ENCODE measurements around the gene IPO13.

IPO13 gene

DNA sequence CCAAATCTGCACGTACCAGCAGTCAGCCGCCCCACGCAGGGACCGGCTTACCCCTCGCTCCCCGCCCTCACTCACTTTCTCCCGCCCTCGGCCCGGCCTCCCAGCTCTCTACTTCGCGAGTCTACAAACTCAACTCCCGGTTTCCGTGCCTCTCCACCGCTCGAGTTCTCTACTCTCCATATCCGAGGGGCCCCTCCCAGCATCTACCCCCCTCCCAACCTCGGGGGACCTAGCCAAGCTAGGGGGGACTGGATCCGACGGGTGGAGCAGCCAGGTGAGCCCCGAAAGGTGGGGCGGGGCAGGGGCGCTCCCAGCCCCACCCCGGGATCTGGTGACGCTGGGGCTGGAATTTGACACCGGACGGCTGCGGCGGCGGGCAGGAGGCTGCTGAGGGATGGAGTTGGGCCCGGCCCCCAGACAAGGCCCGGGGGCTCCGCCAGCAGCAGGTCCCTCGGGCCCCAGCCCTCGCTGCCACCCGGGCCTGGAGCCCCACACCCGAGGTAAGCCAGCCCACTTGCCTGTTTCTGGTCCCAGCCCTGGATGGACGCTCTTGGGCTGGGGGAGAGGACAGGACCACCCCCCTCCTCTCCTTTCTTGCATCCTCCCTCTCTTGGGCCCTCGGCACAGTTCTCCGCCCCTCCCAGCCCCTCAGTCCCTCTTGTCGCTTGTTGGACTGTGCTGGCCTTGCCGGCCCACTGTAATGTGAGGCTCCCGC lies 13.2 kb upstream of the IPO13 start, which contains the start of gene ARTN:
TSS of gene ARTN (plus strand) at position 416 of the 715 bp plus-strand sequence. CDS start 1,856 bp downstream, outside the sequence.
- H3K9me3 ChIP-seq (ENCODE audit: insufficient read depth, low read depth, low read length) = no peaks in the 10 kb centered on the region
- no peak within 1 kb of the TSS for H3K27ac ChIP-seq (ENCODE audit: low read length)
- peak within 1 kb of the TSS; percentile 76 for H3K4me3 ChIP-seq (ENCODE audit: low read length)
- peaks cover 19% of the 10 kb centered on the region for H3K4me1 ChIP-seq (ENCODE audit: insufficient read depth, low read length)
- peaks cover 8% of the 10 kb centered on the region; the same call in 1 of the 2 replicates for H3K36me3 ChIP-seq (ENCODE audit: insufficient read depth, low read depth, low read length)
- peaks cover 47% of the 10 kb centered on the region for H3K27me3 ChIP-seq (ENCODE audit: insufficient read depth, low read length)
- H3K9ac ChIP-seq (ENCODE audit: low read depth, low read length) = peak within 1 kb of the TSS; percentile 38; the same call in 1 of the 2 replicates

DNA sequence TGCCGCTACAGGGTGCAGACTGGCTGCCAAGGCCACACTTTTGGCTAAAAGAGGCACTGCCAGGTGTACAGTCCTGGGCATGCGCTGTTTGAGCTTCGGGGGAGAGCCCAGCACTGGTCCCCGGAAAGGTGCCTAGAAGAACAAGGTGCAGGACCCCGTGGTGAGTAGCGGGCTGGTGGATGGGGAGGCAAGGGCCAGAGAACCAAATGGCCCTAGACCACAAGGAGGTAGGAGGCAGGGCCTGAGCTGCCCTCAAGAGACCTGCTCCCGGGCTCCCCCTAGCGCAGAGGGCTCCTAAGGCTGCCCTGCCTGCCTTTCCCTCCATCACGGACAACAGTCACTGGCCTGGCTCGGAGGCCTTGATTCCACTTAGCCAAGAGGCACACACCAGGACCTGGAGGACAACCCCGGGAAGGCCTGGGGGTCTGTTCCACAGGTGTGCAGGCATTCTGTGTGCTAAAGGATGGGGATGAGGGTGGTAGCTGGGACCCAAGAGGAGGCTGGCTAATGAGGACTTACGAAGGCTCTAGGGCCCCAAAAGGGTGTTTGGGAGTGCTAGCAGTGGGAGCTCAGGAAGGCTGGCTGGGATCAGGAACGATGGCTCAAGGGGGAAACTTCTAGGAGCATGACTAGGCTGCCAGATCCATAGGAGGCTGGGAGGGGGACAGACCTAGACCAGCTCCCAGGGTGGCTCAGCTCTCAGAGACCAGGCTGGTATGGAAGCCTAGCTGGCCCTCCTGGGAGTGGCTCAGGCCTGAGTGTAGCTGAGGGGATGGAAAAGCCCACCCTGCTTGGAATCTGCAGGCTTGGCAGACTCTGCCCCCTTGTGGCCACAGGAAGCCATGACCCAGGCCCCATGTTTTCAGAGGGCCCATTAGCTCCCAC lies 12.4 kb upstream of the IPO13 start:
- H3K27me3 ChIP-seq (ENCODE audit: insufficient read depth, low read length) = peaks cover 48% of the 10 kb centered on the region
- peaks cover 8% of the 10 kb centered on the region; the same call in 1 of the 2 replicates for H3K36me3 ChIP-seq (ENCODE audit: insufficient read depth, low read depth, low read length)
- H3K4me1 ChIP-seq (ENCODE audit: insufficient read depth, low read length) = peaks cover 23% of the 10 kb centered on the region
- H3K9me3 ChIP-seq (ENCODE audit: insufficient read depth, low read depth, low read length) = no peaks in the 10 kb centered on the region
- H3K27ac ChIP-seq (ENCODE audit: low read length) = no peak overlapping the region
- H3K4me3 ChIP-seq (ENCODE audit: low read length) = peak overlapping the region; percentile 76
- peak overlapping the region; percentile 38; the same call in 1 of the 2 replicates for H3K9ac ChIP-seq (ENCODE audit: low read depth, low read length)

- Histone ChIP-seq H3K27me3 (ENCODE audit: insufficient read depth, low read length) (peaks cover 48% of the 10 kb centered on the region), H3K27ac (ENCODE audit: low read length) (no peak overlapping the region), H3K4me1 (ENCODE audit: insufficient read depth, low read length) (peaks cover 23% of the 10 kb centered on the region), H3K9me3 (ENCODE audit: insufficient read depth, low read depth, low read length) (no peaks in the 10 kb centered on the region), H3K36me3 (ENCODE audit: insufficient read depth, low read depth, low read length) (peaks cover 8% of the 10 kb centered on the region; the same call in 1 of the 2 replicates), H3K4me3 (ENCODE audit: low read length) (peak overlapping the region; percentile 59; the same call in 1 of the 2 replicates), H3K9ac (ENCODE audit: low read depth, low read length) (no peak overlapping the region)
Measured at GRCh38 chr1:43934986-43935324, 11.8 kb upstream of the IPO13 start.

- Histone ChIP-seq H3K36me3 (ENCODE audit: insufficient read depth, low read depth, low read length) (peaks cover 8% of the 10 kb centered on the region; the same call in 1 of the 2 replicates), H3K4me1 (ENCODE audit: insufficient read depth, low read length) (peaks cover 19% of the 10 kb centered on the region), H3K9ac (ENCODE audit: low read depth, low read length) (no peak overlapping the region), H3K4me3 (ENCODE audit: low read length) (peak overlapping the region; percentile 59; the same call in 1 of the 2 replicates), H3K9me3 (ENCODE audit: insufficient read depth, low read depth, low read length) (no peaks in the 10 kb centered on the region), H3K27ac (ENCODE audit: low read length) (no peak overlapping the region), H3K27me3 (ENCODE audit: insufficient read depth, low read length) (peaks cover 48% of the 10 kb centered on the region)
Measured at GRCh38 chr1:43935711-43936427, 10.9 kb upstream of the IPO13 start.

DNA sequence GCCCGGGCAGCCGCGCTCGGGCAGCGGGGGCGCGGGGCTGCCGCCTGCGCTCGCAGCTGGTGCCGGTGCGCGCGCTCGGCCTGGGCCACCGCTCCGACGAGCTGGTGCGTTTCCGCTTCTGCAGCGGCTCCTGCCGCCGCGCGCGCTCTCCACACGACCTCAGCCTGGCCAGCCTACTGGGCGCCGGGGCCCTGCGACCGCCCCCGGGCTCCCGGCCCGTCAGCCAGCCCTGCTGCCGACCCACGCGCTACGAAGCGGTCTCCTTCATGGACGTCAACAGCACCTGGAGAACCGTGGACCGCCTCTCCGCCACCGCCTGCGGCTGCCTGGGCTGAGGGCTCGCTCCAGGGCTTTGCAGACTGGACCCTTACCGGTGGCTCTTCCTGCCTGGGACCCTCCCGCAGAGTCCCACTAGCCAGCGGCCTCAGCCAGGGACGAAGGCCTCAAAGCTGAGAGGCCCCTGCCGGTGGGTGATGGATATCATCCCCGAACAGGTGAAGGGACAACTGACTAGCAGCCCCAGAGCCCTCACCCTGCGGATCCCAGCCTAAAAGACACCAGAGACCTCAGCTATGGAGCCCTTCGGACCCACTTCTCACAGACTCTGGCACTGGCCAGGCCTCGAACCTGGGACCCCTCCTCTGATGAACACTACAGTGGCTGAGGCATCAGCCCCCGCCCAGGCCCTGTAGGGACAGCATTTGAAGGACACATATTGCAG lies 10.2 kb upstream of the IPO13 start:
- H3K36me3 ChIP-seq (ENCODE audit: insufficient read depth, low read depth, low read length) = peaks cover 8% of the 10 kb centered on the region; the same call in 1 of the 2 replicates
- H3K4me3 ChIP-seq (ENCODE audit: low read length) = peak overlapping the region; percentile 72
- peak overlapping the region; percentile 37; the same call in 1 of the 2 replicates for H3K9ac ChIP-seq (ENCODE audit: low read depth, low read length)
- H3K9me3 ChIP-seq (ENCODE audit: insufficient read depth, low read depth, low read length) = no peaks in the 10 kb centered on the region
- H3K27ac ChIP-seq (ENCODE audit: low read length) = no peak overlapping the region
- peaks cover 43% of the 10 kb centered on the region for H3K27me3 ChIP-seq (ENCODE audit: insufficient read depth, low read length)
- H3K4me1 ChIP-seq (ENCODE audit: insufficient read depth, low read length) = peaks cover 19% of the 10 kb centered on the region

DNA sequence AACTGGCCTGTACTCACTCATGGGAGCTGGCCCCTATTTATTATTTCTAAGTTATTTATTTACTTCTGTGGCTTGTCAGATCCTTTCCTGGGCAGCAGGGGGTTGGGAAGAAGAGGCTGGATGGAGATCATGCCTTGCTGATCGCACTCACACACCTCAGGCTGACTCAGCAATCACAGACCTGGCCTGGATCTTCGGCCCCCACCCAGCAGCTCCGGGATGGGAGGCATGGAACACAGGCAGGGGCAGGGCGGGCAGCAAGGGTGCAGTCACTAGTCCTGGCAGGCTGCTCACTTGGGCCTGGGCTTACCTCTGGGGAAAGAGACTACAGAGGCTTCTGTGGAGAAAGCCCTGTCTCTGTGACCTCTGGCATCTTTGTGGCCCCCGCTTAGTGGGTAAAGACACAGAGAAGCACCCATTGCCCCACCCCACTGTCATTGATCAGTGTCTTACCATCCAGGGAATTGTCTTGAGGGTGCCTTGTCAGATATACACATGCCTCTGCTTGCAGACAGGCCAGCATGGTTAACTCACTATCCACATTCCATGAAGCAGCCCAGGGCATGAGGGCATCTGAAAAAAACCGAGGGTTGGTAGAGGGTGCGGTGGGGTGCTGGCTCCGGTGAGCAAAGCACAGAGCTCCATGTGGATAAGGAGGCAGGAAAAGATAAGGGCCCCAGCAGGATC lies 9.4 kb upstream of the IPO13 start:
- H3K36me3 ChIP-seq (ENCODE audit: insufficient read depth, low read depth, low read length) = peaks cover 8% of the 10 kb centered on the region; the same call in 1 of the 2 replicates
- H3K9me3 ChIP-seq (ENCODE audit: insufficient read depth, low read depth, low read length) = no peaks in the 10 kb centered on the region
- no peak overlapping the region for H3K27ac ChIP-seq (ENCODE audit: low read length)
- H3K9ac ChIP-seq (ENCODE audit: low read depth, low read length) = no peak overlapping the region
- H3K27me3 ChIP-seq (ENCODE audit: insufficient read depth, low read length) = peaks cover 36% of the 10 kb centered on the region
- peaks cover 19% of the 10 kb centered on the region for H3K4me1 ChIP-seq (ENCODE audit: insufficient read depth, low read length)
- no peak overlapping the region for H3K4me3 ChIP-seq (ENCODE audit: low read length)

GRCh38 chr1:43938383-43938782 lies 8.4 kb upstream of the IPO13 start:
- peaks cover 25% of the 10 kb centered on the region; the same call in 1 of the 2 replicates for H3K27me3 ChIP-seq (ENCODE audit: insufficient read depth, low read length)
- H3K27ac ChIP-seq (ENCODE audit: low read length) = no peak overlapping the region
- no peak overlapping the region for H3K9ac ChIP-seq (ENCODE audit: low read depth, low read length)
- peaks cover 19% of the 10 kb centered on the region for H3K4me1 ChIP-seq (ENCODE audit: insufficient read depth, low read length)
- no peak overlapping the region for H3K4me3 ChIP-seq (ENCODE audit: low read length)
- H3K36me3 ChIP-seq (ENCODE audit: insufficient read depth, low read depth, low read length) = peaks cover 8% of the 10 kb centered on the region; the same call in 1 of the 2 replicates
- H3K9me3 ChIP-seq (ENCODE audit: insufficient read depth, low read depth, low read length) = no peaks in the 10 kb centered on the region

DNA sequence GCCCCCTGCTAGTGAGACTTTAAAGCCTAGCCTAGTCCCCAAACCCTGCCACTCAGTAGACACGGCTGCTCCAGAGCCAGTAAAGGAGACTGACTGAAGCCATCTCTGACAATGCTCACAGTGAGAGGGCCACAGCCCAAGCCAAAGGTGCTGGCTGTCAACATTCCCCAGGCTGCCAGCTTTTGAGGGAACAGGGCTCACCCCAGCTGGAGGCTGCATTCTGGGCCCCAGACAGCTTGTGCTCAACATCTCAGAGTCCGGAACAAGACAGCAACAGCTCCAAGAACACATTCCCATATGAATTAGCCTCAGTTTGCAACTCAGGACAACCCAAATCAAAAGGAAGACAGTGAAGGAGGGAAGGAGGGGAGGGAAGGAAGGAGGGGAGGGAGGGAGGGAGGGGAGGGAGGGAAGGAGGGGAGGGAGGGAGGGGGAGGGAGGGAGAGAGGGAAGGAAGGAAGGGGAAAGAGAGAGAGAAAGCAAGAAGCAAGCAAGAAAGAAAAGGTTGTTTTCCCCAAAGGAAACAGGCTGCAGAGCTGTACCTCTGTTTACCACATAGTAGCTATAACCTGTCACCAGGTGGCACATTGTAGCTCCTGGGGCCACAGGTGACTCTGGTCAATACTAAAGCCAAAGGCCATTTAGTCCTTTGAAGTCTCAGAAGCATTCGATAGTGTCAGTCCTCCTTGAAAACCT lies 7.7 kb upstream of the IPO13 start:
- Histone ChIP-seq H3K27ac (ENCODE audit: low read length) (no peak overlapping the region), H3K36me3 (ENCODE audit: insufficient read depth, low read depth, low read length) (peaks cover 8% of the 10 kb centered on the region; the same call in 1 of the 2 replicates), H3K9me3 (ENCODE audit: insufficient read depth, low read depth, low read length) (no peaks in the 10 kb centered on the region), H3K9ac (ENCODE audit: low read depth, low read length) (no peak overlapping the region), H3K4me1 (ENCODE audit: insufficient read depth, low read length) (peaks cover 19% of the 10 kb centered on the region), H3K4me3 (ENCODE audit: low read length) (no peak overlapping the region), H3K27me3 (ENCODE audit: insufficient read depth, low read length) (peaks cover 25% of the 10 kb centered on the region; the same call in 1 of the 2 replicates)

- Histone ChIP-seq H3K4me3 (ENCODE audit: low read length) (no peak overlapping the region), H3K4me1 (ENCODE audit: insufficient read depth, low read length) (peaks cover 12% of the 10 kb centered on the region), H3K9ac (ENCODE audit: low read depth, low read length) (no peak overlapping the region), H3K27ac (ENCODE audit: low read length) (no peak overlapping the region), H3K9me3 (ENCODE audit: insufficient read depth, low read depth, low read length) (no peaks in the 10 kb centered on the region), H3K27me3 (ENCODE audit: insufficient read depth, low read length) (0 out of 2 replicates have a peak, but pooled peaks cover 8% of the 10 kb centered on the region), H3K36me3 (ENCODE audit: insufficient read depth, low read depth, low read length) (peaks cover 1% of the 10 kb centered on the region; the same call in 1 of the 2 replicates)
Measured at GRCh38 chr1:43942411-43942810, 4.3 kb upstream of the IPO13 start.

DNA sequence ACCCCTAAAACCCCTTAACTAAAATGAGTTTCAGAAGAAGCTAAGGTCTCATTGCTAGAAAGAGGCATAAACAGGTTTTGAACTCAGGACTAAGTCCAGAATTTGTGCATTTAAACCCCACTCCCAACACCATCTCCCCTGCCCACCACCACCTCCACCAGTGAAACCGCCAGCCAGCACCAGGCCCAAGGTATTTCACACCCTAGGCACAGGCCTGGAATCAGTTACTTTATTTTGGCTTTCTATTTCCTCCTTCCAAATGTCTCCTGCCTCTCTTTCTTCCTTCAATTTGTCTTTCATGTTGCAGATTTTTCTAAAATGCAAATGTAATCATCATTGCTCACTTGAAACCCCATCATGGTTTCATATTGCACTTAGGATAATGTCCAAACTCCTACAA lies 1.9 kb upstream of the IPO13 start:
- Histone ChIP-seq H3K9ac (ENCODE audit: low read depth, low read length) (no peak overlapping the region), H3K36me3 (ENCODE audit: insufficient read depth, low read depth, low read length) (peaks cover under 1% of the 10 kb centered on the region; the same call in 1 of the 2 replicates), H3K4me3 (ENCODE audit: low read length) (no peak overlapping the region), H3K9me3 (ENCODE audit: insufficient read depth, low read depth, low read length) (no peaks in the 10 kb centered on the region), H3K4me1 (ENCODE audit: insufficient read depth, low read length) (peaks cover 10% of the 10 kb centered on the region; the same call in 1 of the 2 replicates), H3K27me3 (ENCODE audit: insufficient read depth, low read length) (no peaks in the 10 kb centered on the region), H3K27ac (ENCODE audit: low read length) (no peak overlapping the region)

Data from iPS-20b (cell line).